ENCODE results near the gene MFSD2A.
"Not testable (repeated sequence)": the region's sequence is repeated elsewhere in the genome, so short reads cannot be mapped to it uniquely, and the experiment has no call there.

MFSD2A gene

GRCh38 chr1:39981385-39981784 lies 26.4 kb downstream of the MFSD2A start:
- Histone ChIP-seq H3K4me1 (ENCODE audit: control insufficient read depth, insufficient read depth, low read length) (no peaks in the 10 kb centered on the region), H3K9me3 (ENCODE audit: control insufficient read depth, low read length) (no peaks in the 10 kb centered on the region), H3K27ac (ENCODE audit: insufficient read depth, low read depth, low read length, poor library complexity, severe bottlenecking) (no peak overlapping the region), H3K27me3 (ENCODE audit: control insufficient read depth, insufficient read depth, low read length, poor library complexity, severe bottlenecking) (no peaks in the 10 kb centered on the region), H3K4me3 (ENCODE audit: insufficient read depth, low read depth, low read length) (no peak overlapping the region), H3K36me3 (ENCODE audit: control insufficient read depth, insufficient read depth, low read length) (no peaks in the 10 kb centered on the region)
- WGBS, 2 experiments, result 91 to 94% methylated on average over 9 of the region's 9 CpGs

DNA sequence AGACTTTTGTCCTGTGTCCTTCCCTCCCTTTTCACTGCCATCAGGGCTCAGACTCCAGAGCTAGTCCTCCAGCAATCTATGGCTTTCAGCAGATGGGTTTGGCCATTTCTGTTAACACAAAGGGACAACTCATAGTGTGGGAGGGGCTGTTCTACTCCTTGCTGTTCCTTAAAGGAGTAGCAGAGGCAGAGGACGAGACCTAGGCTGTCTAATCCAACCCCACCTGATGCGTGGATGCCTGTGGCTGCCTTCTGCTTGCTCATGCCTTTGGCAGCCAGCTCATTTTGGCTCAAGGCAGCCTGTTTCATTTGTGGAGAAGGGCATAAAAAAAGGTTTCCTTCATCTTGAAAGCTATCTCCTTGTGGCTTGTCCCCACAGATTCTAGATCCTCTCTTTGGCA lies 27.0 kb downstream of the MFSD2A start:
- 63 to 73% methylated on average over 2 of the region's 2 CpGs for WGBS, 2 experiments
- Histone ChIP-seq H3K27ac (ENCODE audit: insufficient read depth, low read depth, low read length, poor library complexity, severe bottlenecking) (no peak overlapping the region), H3K4me3 (ENCODE audit: insufficient read depth, low read depth, low read length) (no peak overlapping the region), H3K4me1 (ENCODE audit: control insufficient read depth, insufficient read depth, low read length) (no peaks in the 10 kb centered on the region), H3K36me3 (ENCODE audit: control insufficient read depth, insufficient read depth, low read length) (no peaks in the 10 kb centered on the region), H3K9me3 (ENCODE audit: control insufficient read depth, low read length) (no peaks in the 10 kb centered on the region), H3K27me3 (ENCODE audit: control insufficient read depth, insufficient read depth, low read length, poor library complexity, severe bottlenecking) (no peaks in the 10 kb centered on the region)

GRCh38 chr1:39984480-39984879 lies 29.5 kb downstream of the MFSD2A start:
- not testable (repeated sequence) for H3K27me3 ChIP-seq (ENCODE audit: control insufficient read depth, insufficient read depth, low read length, poor library complexity, severe bottlenecking); H3K27ac ChIP-seq (ENCODE audit: insufficient read depth, low read depth, low read length, poor library complexity, severe bottlenecking); H3K9me3 ChIP-seq (ENCODE audit: control insufficient read depth, low read length); H3K4me3 ChIP-seq (ENCODE audit: insufficient read depth, low read depth, low read length); H3K36me3 ChIP-seq (ENCODE audit: control insufficient read depth, insufficient read depth, low read length); H3K4me1 ChIP-seq (ENCODE audit: control insufficient read depth, insufficient read depth, low read length)
- 100% methylated on average over 2 of the region's 2 CpGs for WGBS, 2 experiments

- H3K36me3 ChIP-seq (ENCODE audit: control insufficient read depth, insufficient read depth, low read length), result no peaks in the 10 kb centered on the region
- no peaks in the 10 kb centered on the region for H3K27me3 ChIP-seq (ENCODE audit: control insufficient read depth, insufficient read depth, low read length, poor library complexity, severe bottlenecking)
- H3K27ac ChIP-seq (ENCODE audit: insufficient read depth, low read depth, low read length, poor library complexity, severe bottlenecking), result no peak overlapping the region
- H3K4me3 ChIP-seq (ENCODE audit: insufficient read depth, low read depth, low read length), result no peak overlapping the region
- H3K9me3 ChIP-seq (ENCODE audit: control insufficient read depth, low read length), result no peaks in the 10 kb centered on the region
- WGBS, 2 experiments, result 89 to 93% methylated on average over 7 of the region's 7 CpGs
- no peaks in the 10 kb centered on the region for H3K4me1 ChIP-seq (ENCODE audit: control insufficient read depth, insufficient read depth, low read length)
Observed at GRCh38 chr1:39984951-39985350, 30.0 kb downstream of the MFSD2A start.

GRCh38 chr1:39987869-39988268 lies 32.9 kb downstream of the MFSD2A start:
- H3K4me3 ChIP-seq (ENCODE audit: insufficient read depth, low read depth, low read length), result no peak overlapping the region
- no peaks in the 10 kb centered on the region for H3K9me3 ChIP-seq (ENCODE audit: control insufficient read depth, low read length)
- 95 to 97% methylated on average over 3 of the region's 3 CpGs for WGBS, 2 experiments
- H3K36me3 ChIP-seq (ENCODE audit: control insufficient read depth, insufficient read depth, low read length), result no peaks in the 10 kb centered on the region
- H3K27ac ChIP-seq (ENCODE audit: insufficient read depth, low read depth, low read length, poor library complexity, severe bottlenecking), result no peak overlapping the region
- H3K4me1 ChIP-seq (ENCODE audit: control insufficient read depth, insufficient read depth, low read length), result no peaks in the 10 kb centered on the region
- H3K27me3 ChIP-seq (ENCODE audit: control insufficient read depth, insufficient read depth, low read length, poor library complexity, severe bottlenecking), result no peaks in the 10 kb centered on the region

- Histone ChIP-seq H3K9me3 (ENCODE audit: control insufficient read depth, low read length) (no peaks in the 10 kb centered on the region), H3K27ac (ENCODE audit: insufficient read depth, low read depth, low read length, poor library complexity, severe bottlenecking) (no peak overlapping the region), H3K4me3 (ENCODE audit: insufficient read depth, low read depth, low read length) (no peak overlapping the region), H3K36me3 (ENCODE audit: control insufficient read depth, insufficient read depth, low read length) (no peaks in the 10 kb centered on the region), H3K27me3 (ENCODE audit: control insufficient read depth, insufficient read depth, low read length, poor library complexity, severe bottlenecking) (no peaks in the 10 kb centered on the region), H3K4me1 (ENCODE audit: control insufficient read depth, insufficient read depth, low read length) (no peaks in the 10 kb centered on the region)
- 78 to 89% methylated on average over 5 of the region's 6 CpGs for WGBS, 2 experiments
Observed at GRCh38 chr1:39988618-39989343, 33.8 kb downstream of the MFSD2A start.

GRCh38 chr1:39990428-39990827 lies 35.5 kb downstream of the MFSD2A start:
- no peaks in the 10 kb centered on the region for H3K4me1 ChIP-seq (ENCODE audit: control insufficient read depth, insufficient read depth, low read length)
- H3K4me3 ChIP-seq (ENCODE audit: insufficient read depth, low read depth, low read length), result no peak overlapping the region
- no peaks in the 10 kb centered on the region for H3K36me3 ChIP-seq (ENCODE audit: control insufficient read depth, insufficient read depth, low read length)
- 86 to 99% methylated on average over 4 of the region's 4 CpGs for WGBS, 2 experiments
- no peaks in the 10 kb centered on the region for H3K27me3 ChIP-seq (ENCODE audit: control insufficient read depth, insufficient read depth, low read length, poor library complexity, severe bottlenecking)
- no peak overlapping the region for H3K27ac ChIP-seq (ENCODE audit: insufficient read depth, low read depth, low read length, poor library complexity, severe bottlenecking)
- H3K9me3 ChIP-seq (ENCODE audit: control insufficient read depth, low read length), result no peaks in the 10 kb centered on the region

DNA sequence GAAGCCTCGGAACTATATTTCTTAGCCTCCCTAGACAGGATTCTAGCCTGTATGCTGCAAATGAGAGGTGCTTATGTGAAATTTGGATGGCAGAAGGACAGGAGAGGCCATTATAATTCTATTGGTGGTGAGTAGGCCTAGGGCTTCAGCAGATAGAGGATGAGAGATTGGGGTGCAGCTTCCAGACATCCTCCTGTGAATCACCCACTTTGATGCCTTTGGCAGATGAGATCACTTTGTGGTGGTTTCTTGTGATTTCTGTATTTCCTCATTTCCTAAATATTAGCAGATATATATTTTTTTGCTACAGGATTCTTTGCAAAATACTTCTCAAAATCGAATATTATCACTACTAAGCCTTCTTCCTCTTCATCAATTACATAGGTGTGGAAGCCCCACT lies 37.3 kb downstream of the MFSD2A start:
- Histone ChIP-seq H3K4me1 (ENCODE audit: control insufficient read depth, insufficient read depth, low read length) (no peaks in the 10 kb centered on the region), H3K4me3 (ENCODE audit: insufficient read depth, low read depth, low read length) (no peak overlapping the region)

GRCh38 chr1:39992888-39993287 lies 37.9 kb downstream of the MFSD2A start:
- no peak overlapping the region for H3K27ac ChIP-seq (ENCODE audit: insufficient read depth, low read depth, low read length, poor library complexity, severe bottlenecking)
- no peak overlapping the region for H3K4me3 ChIP-seq (ENCODE audit: insufficient read depth, low read depth, low read length)
- no peaks in the 10 kb centered on the region for H3K4me1 ChIP-seq (ENCODE audit: control insufficient read depth, insufficient read depth, low read length)
- no peaks in the 10 kb centered on the region for H3K9me3 ChIP-seq (ENCODE audit: control insufficient read depth, low read length)
- no peaks in the 10 kb centered on the region for H3K36me3 ChIP-seq (ENCODE audit: control insufficient read depth, insufficient read depth, low read length)
- 86 to 94% methylated on average over 5 of the region's 5 CpGs for WGBS, 2 experiments
- H3K27me3 ChIP-seq (ENCODE audit: control insufficient read depth, insufficient read depth, low read length, poor library complexity, severe bottlenecking), result no peaks in the 10 kb centered on the region

More for the DNA sequence above, 37.3 kb downstream of the MFSD2A start:
- H3K36me3 ChIP-seq (ENCODE audit: control insufficient read depth, insufficient read depth, low read length), result no peaks in the 10 kb centered on the region
- no peak overlapping the region for H3K27ac ChIP-seq (ENCODE audit: insufficient read depth, low read depth, low read length, poor library complexity, severe bottlenecking)
- H3K9me3 ChIP-seq (ENCODE audit: control insufficient read depth, low read length), result no peaks in the 10 kb centered on the region
- H3K27me3 ChIP-seq (ENCODE audit: control insufficient read depth, insufficient read depth, low read length, poor library complexity, severe bottlenecking), result no peaks in the 10 kb centered on the region
- 94 to 100% methylated on average over 2 of the region's 2 CpGs for WGBS, 2 experiments

DNA sequence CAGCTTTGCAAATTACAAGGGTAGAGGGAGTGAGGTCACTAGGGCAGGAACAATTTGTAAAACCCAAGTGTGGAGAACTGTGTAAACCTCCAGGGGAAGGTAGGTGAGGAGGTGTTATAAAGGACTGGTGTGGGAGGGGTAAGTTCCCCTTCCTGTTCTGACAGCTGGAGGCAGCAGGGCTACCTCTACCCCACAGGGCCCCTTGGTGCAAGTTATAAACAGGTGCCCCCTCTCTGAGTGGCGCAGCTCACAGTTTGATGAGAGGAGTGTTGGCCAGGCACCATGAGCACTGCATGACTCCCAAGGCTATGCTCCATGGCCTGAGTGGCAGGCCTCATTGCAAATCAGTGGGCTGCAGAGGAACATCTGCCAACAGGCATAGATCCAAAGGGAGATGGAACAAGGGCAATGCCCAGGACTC lies 41.0 kb downstream of the MFSD2A start:
- Histone ChIP-seq H3K36me3 (ENCODE audit: control insufficient read depth, insufficient read depth, low read length) (no peaks in the 10 kb centered on the region), H3K9me3 (ENCODE audit: control insufficient read depth, low read length) (no peaks in the 10 kb centered on the region), H3K27me3 (ENCODE audit: control insufficient read depth, insufficient read depth, low read length, poor library complexity, severe bottlenecking) (no peaks in the 10 kb centered on the region), H3K4me1 (ENCODE audit: control insufficient read depth, insufficient read depth, low read length) (no peaks in the 10 kb centered on the region), H3K27ac (ENCODE audit: insufficient read depth, low read depth, low read length, poor library complexity, severe bottlenecking) (no peak overlapping the region), H3K4me3 (ENCODE audit: insufficient read depth, low read depth, low read length) (no peak overlapping the region)
- 92 to 93% methylated on average over 1 of the region's 1 CpG for WGBS, 2 experiments

Data from ectodermal cell (in vitro differentiated cells).